Neural crest cell (in vitro differentiated cells): ENCODE results near the gene PARVA. TPM values are rescaled to one million over a fixed set of nuclear protein-coding genes. Genes with fewer than 3 reads are reported as not detected.

ENCODE experiments used
- DNase-seq: peaks from one replicate; pipeline ENCODE4 v3.0.0; 2021; ENCODE audit warnings: low read depth, mixed read lengths, low spot score
- H3K27ac Mint-ChIP-seq: one replicate; pipeline ENCODE4 v1.8.0; 2021; ENCODE audit warnings: mild to moderate bottlenecking, mixed read lengths; ENCODE audit not compliant: unreplicated experiment
- H3K27me3 Mint-ChIP-seq: 2 replicates; pipeline ENCODE4 v1.8.0; 2021; ENCODE audit warnings: low read depth, mild to moderate bottlenecking, mixed read lengths
- H3K36me3 Mint-ChIP-seq: 2 replicates; pipeline ENCODE4 v1.8.0; 2021; ENCODE audit warnings: low read depth, mild to moderate bottlenecking, mixed read lengths
- H3K4me1 Mint-ChIP-seq: 2 replicates; pipeline ENCODE4 v1.8.0; 2021; ENCODE audit warnings: mixed read lengths
- H3K4me3 Mint-ChIP-seq: one replicate; pipeline ENCODE4 v1.8.0; 2021; ENCODE audit warnings: mild to moderate bottlenecking, mixed read lengths
- H3K9me3 Mint-ChIP-seq: 2 replicates; pipeline ENCODE4 v1.8.0; 2021; ENCODE audit warnings: mixed read lengths
- CTCF ChIP-seq: fragments of 200-600 bp; sonication (generic); conservative IDR thresholded peaks from 2 replicates; pipeline ENCODE4 v1.5.0; 2021; ENCODE audit warnings: antibody characterized with exemption, mild to moderate bottlenecking
- total RNA-seq: library from RNA; stranded (reverse); gene quantifications from 2 replicates; pipeline ENCODE4 v1.2.1, GENCODE V29; 2021

The PARVA gene
- total RNA-seq, 1 donor from 2014 or later = 36.2 TPM

DNA sequence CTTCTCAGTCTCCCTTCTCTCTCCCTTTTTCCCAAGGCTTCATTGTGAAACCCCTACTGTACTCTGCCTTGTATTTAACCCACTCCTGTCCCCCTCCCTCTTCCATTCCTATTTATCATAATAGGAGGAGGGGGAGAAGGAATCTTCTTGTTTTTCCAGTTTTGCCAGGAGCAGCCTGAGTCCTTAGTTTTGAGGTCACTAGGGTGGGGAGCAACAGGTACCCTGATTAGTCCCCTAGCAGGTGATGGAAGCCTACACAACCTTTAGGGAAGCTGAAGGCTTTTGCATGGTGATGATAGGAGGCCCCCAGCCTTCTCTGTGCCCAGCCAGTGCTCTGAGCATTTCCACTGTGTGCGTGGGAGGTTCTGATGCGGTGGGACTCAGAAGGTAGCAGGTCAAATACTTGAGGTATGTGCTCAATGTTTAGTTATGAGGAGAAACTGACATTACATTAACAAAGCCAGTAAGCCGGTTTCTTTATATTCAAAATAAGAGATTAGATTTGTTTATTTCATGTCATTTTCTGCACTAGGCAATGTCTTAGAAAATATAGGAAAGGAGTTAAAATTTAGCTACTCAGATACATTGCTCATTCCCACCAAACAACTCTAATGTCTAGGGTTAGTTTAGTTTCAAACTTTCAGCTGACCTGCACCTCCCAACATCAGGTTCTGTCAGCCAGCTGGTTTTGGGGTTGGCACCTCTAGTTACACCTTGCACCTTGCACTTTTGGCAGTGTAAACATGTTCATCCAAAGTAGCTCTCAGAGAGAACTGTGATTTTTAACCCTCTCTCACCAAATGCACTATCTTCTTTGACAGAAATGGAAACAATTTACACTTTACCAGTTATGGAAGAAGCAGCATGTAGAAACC is 26.0 kb downstream of the PARVA start:
- no peak for DNase-seq
- no peak for TF ChIP-seq CTCF
- peaks cover 3% of the 10 kb centered on the region for H3K4me1 Mint-ChIP-seq
- no peak overlapping the region for H3K4me3 Mint-ChIP-seq
- H3K27me3 Mint-ChIP-seq = no peaks in the 10 kb centered on the region
- peaks cover 3% of the 10 kb centered on the region for H3K36me3 Mint-ChIP-seq
- no peaks in the 10 kb centered on the region for H3K9me3 Mint-ChIP-seq
- no peak overlapping the region for H3K27ac Mint-ChIP-seq

GRCh38 chr11:12403997-12404350 is 26.6 kb downstream of the PARVA start:
- Mint-ChIP-seq H3K4me3 (no peak overlapping the region), H3K9me3 (no peaks in the 10 kb centered on the region), H3K27me3 (no peaks in the 10 kb centered on the region), H3K4me1 (peaks cover 3% of the 10 kb centered on the region), H3K36me3 (peaks cover 3% of the 10 kb centered on the region), H3K27ac (no peak overlapping the region)
- DNase-seq = no peak
- TF ChIP-seq CTCF = no peak

DNA sequence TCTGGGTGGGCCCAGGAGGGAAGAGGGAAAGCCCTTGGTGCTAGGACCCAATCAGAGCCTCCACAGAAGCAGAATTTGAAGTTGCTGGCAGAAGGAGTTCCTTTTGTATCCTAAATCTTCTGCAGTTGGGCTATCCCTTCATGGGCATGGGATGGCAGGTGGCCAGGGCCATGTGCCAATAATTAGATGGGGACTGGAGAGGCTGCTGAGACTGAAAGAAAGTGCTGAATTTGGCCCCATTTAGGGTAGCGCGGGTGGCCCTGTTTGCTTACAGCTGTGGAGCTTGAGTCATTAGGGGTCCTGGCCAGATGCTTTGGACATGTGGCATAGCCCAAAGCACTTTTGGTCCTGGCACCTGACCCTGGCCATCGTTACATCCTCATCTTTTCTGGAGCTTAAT is 27.1 kb downstream of the PARVA start:
- no peak for TF ChIP-seq CTCF
- Mint-ChIP-seq H3K27me3 (no peaks in the 10 kb centered on the region), H3K4me1 (peaks cover 3% of the 10 kb centered on the region), H3K36me3 (peaks cover 3% of the 10 kb centered on the region), H3K4me3 (no peak overlapping the region), H3K9me3 (no peaks in the 10 kb centered on the region), H3K27ac (no peak overlapping the region)
- no peak for DNase-seq

GRCh38 chr11:12408156-12408770 is 30.9 kb downstream of the PARVA start:
- no peak overlapping the region for H3K27ac Mint-ChIP-seq
- peaks cover 3% of the 10 kb centered on the region for H3K36me3 Mint-ChIP-seq
- no peak overlapping the region for H3K4me3 Mint-ChIP-seq
- TF ChIP-seq CTCF = no peak
- no peaks in the 10 kb centered on the region for H3K9me3 Mint-ChIP-seq
- no peaks in the 10 kb centered on the region for H3K27me3 Mint-ChIP-seq
- no peak for DNase-seq
- H3K4me1 Mint-ChIP-seq = peaks cover 14% of the 10 kb centered on the region

GRCh38 chr11:12409621-12410005 is 32.2 kb downstream of the PARVA start:
- no peak overlapping the region for H3K4me3 Mint-ChIP-seq
- no peak for DNase-seq
- no peaks in the 10 kb centered on the region for H3K27me3 Mint-ChIP-seq
- no peak for TF ChIP-seq CTCF
- peaks cover 18% of the 10 kb centered on the region for H3K4me1 Mint-ChIP-seq
- H3K9me3 Mint-ChIP-seq = no peaks in the 10 kb centered on the region
- peaks cover 3% of the 10 kb centered on the region for H3K36me3 Mint-ChIP-seq
- H3K27ac Mint-ChIP-seq = no peak overlapping the region
